ENCODE measurements around the gene AP4M1. TPM values are rescaled to one million over a fixed set of nuclear protein-coding genes. Genes with fewer than 3 reads are reported as not detected.

AP4M1 gene
- total and polyA plus RNA-seq, 4 donors = 3.3 to 5.5 (median 4.8) TPM

DNA sequence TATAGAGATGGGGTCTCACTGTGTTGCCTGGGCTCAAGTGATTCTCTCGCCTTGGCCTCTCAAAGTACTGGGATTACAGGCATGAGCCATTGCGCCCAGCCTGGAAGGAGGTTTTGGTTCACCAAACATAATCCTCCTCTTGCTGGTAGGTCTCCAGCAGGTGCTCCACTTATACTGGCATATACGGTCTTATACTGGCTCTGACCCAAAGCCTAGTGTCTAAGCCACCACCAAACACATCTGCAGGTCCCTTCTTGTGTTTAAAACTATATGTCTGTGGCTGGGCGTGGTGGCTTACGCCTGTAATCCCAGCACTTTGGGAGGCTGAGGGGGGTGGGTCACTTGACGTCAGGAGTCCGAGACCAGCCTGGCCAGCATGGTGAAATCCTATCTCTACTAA is 30.7 kb downstream of the AP4M1 start:
- Histone ChIP-seq H3K9me3 (ENCODE audit: control insufficient read depth in 4 of 4, low read length in 3 of 4) (no peaks in the 10 kb centered on the region), H3K9ac (ENCODE audit: low read depth in 1 of 2, low read length in 2 of 2) (no peak overlapping the region), H3K4me1 (ENCODE audit: control insufficient read depth in 4 of 4, insufficient read depth in 4 of 4, low read length in 3 of 4) (peaks cover 6 to 28% (median 14%) of the 10 kb centered on the region in 4 donors), H3K4me3 (ENCODE audit: low read depth in 1 of 3, low read length in 3 of 3) (no peak overlapping the region), H3K27ac (ENCODE audit: low read depth in 1 of 2, low read length in 2 of 2) (no peak overlapping the region), H3K27me3 (ENCODE audit: control insufficient read depth in 4 of 4, insufficient read depth in 4 of 4, low read length in 3 of 4) (no peaks in the 10 kb centered on the region), H3K36me3 (ENCODE audit: control insufficient read depth in 4 of 4, insufficient read depth in 3 of 4, low read depth in 1 of 4, low read length in 3 of 4) (no peaks in the 10 kb centered on the region)
- TF ChIP-seq, protein P1, sequence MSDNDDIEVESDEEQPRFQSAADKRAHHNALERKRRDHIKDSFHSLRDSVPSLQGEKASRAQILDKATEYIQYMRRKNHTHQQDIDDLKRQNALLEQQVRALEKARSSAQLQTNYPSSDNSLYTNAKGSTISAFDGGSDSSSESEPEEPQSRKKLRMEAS (IDR thresholded peaks at IDR 0.05) = no peak
- no peak for TF ChIP-seq FOXA1 (IDR thresholded peaks at IDR 0.05)
- no peak for TF ChIP-seq YY1 (IDR thresholded peaks at IDR 0.05)
- TF ChIP-seq EGR1 (IDR thresholded peaks at IDR 0.05; ENCODE audit: low read depth in 2 of 2) = no peak
- TF ChIP-seq, protein P2, sequence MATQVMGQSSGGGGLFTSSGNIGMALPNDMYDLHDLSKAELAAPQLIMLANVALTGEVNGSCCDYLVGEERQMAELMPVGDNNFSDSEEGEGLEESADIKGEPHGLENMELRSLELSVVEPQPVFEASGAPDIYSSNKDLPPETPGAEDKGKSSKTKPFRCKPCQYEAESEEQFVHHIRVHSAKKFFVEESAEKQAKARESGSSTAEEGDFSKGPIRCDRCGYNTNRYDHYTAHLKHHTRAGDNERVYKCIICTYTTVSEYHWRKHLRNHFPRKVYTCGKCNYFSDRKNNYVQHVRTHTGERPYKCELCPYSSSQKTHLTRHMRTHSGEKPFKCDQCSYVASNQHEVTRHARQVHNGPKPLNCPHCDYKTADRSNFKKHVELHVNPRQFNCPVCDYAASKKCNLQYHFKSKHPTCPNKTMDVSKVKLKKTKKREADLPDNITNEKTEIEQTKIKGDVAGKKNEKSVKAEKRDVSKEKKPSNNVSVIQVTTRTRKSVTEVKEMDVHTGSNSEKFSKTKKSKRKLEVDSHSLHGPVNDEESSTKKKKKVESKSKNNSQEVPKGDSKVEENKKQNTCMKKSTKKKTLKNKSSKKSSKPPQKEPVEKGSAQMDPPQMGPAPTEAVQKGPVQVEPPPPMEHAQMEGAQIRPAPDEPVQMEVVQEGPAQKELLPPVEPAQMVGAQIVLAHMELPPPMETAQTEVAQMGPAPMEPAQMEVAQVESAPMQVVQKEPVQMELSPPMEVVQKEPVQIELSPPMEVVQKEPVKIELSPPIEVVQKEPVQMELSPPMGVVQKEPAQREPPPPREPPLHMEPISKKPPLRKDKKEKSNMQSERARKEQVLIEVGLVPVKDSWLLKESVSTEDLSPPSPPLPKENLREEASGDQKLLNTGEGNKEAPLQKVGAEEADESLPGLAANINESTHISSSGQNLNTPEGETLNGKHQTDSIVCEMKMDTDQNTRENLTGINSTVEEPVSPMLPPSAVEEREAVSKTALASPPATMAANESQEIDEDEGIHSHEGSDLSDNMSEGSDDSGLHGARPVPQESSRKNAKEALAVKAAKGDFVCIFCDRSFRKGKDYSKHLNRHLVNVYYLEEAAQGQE (IDR thresholded peaks at IDR 0.05) = no peak
- no peak for TF ChIP-seq NR2F2 (IDR thresholded peaks at IDR 0.05)
- TF ChIP-seq HNF4G (IDR thresholded peaks at IDR 0.05) = no peak
- 61% methylated on average over 7 of the region's 7 CpGs for WGBS
- no peak for DNase-seq (ENCODE audit: low spot score)

DNA sequence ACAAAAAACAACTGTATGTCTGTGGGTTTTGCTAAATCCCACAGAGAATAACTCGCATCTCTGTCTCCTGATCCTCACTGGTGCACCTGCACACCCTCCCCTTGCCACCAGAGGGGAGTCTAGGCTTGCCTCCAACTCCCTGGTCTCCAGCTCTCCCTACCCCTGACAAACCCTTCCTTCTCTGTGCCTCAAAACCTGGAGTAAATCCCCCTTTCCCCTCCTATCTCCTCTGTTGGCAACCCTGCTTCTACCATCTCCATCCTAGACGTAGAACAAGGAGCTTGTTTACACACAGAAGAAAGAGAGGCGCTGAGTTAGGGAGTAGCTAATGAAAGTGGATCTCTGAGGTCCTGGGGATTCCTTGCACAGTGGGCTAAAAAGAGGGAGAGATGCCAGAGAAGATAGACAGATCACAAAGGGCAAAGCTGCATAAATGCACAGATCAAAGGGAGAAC is 31.3 kb downstream of the AP4M1 start:
- peak; percentile 69 for DNase-seq (ENCODE audit: low spot score)
- Histone ChIP-seq H3K4me3 (ENCODE audit: low read depth in 1 of 3, low read length in 3 of 3) (no peak overlapping the region), H3K9me3 (ENCODE audit: control insufficient read depth in 4 of 4, low read length in 3 of 4) (no peaks in the 10 kb centered on the region), H3K9ac (ENCODE audit: low read depth in 1 of 2, low read length in 2 of 2) (no peak overlapping the region), H3K4me1 (ENCODE audit: control insufficient read depth in 4 of 4, insufficient read depth in 4 of 4, low read length in 3 of 4) (peaks cover 5 to 22% (median 12%) of the 10 kb centered on the region in 4 donors), H3K36me3 (ENCODE audit: control insufficient read depth in 4 of 4, insufficient read depth in 3 of 4, low read depth in 1 of 4, low read length in 3 of 4) (no peaks in the 10 kb centered on the region), H3K27me3 (ENCODE audit: control insufficient read depth in 4 of 4, insufficient read depth in 4 of 4, low read length in 3 of 4) (no peaks in the 10 kb centered on the region), H3K27ac (ENCODE audit: low read depth in 1 of 2, low read length in 2 of 2) (no peak overlapping the region)
- WGBS = 27% methylated on average over 3 of the region's 3 CpGs
- TF ChIP-seq FOXA1 (IDR thresholded peaks at IDR 0.05) = no peak
- TF ChIP-seq SP1 (IDR thresholded peaks at IDR 0.05) = no peak
- TF ChIP-seq, protein P3, sequence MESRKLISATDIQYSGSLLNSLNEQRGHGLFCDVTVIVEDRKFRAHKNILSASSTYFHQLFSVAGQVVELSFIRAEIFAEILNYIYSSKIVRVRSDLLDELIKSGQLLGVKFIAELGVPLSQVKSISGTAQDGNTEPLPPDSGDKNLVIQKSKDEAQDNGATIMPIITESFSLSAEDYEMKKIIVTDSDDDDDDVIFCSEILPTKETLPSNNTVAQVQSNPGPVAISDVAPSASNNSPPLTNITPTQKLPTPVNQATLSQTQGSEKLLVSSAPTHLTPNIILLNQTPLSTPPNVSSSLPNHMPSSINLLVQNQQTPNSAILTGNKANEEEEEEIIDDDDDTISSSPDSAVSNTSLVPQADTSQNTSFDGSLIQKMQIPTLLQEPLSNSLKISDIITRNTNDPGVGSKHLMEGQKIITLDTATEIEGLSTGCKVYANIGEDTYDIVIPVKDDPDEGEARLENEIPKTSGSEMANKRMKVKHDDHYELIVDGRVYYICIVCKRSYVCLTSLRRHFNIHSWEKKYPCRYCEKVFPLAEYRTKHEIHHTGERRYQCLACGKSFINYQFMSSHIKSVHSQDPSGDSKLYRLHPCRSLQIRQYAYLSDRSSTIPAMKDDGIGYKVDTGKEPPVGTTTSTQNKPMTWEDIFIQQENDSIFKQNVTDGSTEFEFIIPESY (IDR thresholded peaks at IDR 0.05) = no peak
- peak; percentile 93 to 98 for TF ChIP-seq RAD21 (IDR thresholded peaks at IDR 0.05)
- no peak for TF ChIP-seq NR2F2 (IDR thresholded peaks at IDR 0.05)
- TF ChIP-seq TAF1 (conservative IDR thresholded peaks at IDR 0.05) = no peak
- TF ChIP-seq, protein P1 (IDR thresholded peaks at IDR 0.05) = no peak
- TF ChIP-seq, protein P4, sequence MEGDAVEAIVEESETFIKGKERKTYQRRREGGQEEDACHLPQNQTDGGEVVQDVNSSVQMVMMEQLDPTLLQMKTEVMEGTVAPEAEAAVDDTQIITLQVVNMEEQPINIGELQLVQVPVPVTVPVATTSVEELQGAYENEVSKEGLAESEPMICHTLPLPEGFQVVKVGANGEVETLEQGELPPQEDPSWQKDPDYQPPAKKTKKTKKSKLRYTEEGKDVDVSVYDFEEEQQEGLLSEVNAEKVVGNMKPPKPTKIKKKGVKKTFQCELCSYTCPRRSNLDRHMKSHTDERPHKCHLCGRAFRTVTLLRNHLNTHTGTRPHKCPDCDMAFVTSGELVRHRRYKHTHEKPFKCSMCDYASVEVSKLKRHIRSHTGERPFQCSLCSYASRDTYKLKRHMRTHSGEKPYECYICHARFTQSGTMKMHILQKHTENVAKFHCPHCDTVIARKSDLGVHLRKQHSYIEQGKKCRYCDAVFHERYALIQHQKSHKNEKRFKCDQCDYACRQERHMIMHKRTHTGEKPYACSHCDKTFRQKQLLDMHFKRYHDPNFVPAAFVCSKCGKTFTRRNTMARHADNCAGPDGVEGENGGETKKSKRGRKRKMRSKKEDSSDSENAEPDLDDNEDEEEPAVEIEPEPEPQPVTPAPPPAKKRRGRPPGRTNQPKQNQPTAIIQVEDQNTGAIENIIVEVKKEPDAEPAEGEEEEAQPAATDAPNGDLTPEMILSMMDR (IDR thresholded peaks at IDR 0.05; ENCODE audit: low read depth, low read length, missing input control) = peak; percentile 90
- TF ChIP-seq, protein P5, sequence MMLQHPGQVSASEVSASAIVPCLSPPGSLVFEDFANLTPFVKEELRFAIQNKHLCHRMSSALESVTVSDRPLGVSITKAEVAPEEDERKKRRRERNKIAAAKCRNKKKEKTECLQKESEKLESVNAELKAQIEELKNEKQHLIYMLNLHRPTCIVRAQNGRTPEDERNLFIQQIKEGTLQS (IDR thresholded peaks at IDR 0.05) = no peak
- TF ChIP-seq FOXA2 (IDR thresholded peaks at IDR 0.05) = no peak
- no peak for TF ChIP-seq EGR1 (IDR thresholded peaks at IDR 0.05; ENCODE audit: low read depth in 2 of 2)
- TF ChIP-seq JUND (IDR thresholded peaks at IDR 0.05) = no peak
